ENCODE results near the gene IDH3G.
"Not testable (repeated sequence)": the region's sequence is repeated elsewhere in the genome, so short reads cannot be mapped to it uniquely, and the experiment has no call there.

DNA sequence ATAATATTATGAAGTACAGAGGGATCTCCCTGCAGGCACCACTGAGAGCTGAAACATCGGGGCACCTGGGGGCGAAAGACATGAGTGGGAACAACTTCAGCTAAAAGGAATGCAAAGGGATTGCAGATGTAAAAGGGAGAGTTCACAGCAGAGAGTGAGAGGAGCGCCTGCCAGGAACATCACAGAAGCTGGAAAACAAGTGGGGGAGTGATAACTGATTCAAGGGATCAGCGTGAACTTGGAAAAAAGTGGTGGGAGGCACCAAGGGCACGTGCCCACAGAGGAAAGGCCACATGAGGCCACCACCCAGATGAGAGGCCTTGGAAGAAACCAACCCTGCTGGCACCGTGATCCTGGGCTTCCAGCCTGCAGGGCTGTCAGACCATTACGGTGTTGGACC, 45.2 kb downstream of the IDH3G start:
- TF ChIP-seq CTCF (conservative IDR thresholded peaks at IDR 0.05 in 1 of 2, IDR thresholded peaks at IDR 0.05 in 1 of 2; ENCODE audit: low read depth in 1 of 2, low read length in 2 of 2); EZH2 (IDR thresholded peaks at IDR 0.05; ENCODE audit: low read length, missing control alignments): not testable (repeated sequence)

Measured in fibroblast of lung (primary cell).